Right hindlimb (tissue), 1 donor: ENCODE results near the gene SF3B1.
"Not testable (repeated sequence)": the region's sequence is repeated elsewhere in the genome, so short reads cannot be mapped to it uniquely, and the experiment has no call there.

Source experiments
- DNase-seq: peaks from one replicate; pipeline ENCODE4 v3.0.0-alpha.2; 2018

Gene SF3B1, protein sequence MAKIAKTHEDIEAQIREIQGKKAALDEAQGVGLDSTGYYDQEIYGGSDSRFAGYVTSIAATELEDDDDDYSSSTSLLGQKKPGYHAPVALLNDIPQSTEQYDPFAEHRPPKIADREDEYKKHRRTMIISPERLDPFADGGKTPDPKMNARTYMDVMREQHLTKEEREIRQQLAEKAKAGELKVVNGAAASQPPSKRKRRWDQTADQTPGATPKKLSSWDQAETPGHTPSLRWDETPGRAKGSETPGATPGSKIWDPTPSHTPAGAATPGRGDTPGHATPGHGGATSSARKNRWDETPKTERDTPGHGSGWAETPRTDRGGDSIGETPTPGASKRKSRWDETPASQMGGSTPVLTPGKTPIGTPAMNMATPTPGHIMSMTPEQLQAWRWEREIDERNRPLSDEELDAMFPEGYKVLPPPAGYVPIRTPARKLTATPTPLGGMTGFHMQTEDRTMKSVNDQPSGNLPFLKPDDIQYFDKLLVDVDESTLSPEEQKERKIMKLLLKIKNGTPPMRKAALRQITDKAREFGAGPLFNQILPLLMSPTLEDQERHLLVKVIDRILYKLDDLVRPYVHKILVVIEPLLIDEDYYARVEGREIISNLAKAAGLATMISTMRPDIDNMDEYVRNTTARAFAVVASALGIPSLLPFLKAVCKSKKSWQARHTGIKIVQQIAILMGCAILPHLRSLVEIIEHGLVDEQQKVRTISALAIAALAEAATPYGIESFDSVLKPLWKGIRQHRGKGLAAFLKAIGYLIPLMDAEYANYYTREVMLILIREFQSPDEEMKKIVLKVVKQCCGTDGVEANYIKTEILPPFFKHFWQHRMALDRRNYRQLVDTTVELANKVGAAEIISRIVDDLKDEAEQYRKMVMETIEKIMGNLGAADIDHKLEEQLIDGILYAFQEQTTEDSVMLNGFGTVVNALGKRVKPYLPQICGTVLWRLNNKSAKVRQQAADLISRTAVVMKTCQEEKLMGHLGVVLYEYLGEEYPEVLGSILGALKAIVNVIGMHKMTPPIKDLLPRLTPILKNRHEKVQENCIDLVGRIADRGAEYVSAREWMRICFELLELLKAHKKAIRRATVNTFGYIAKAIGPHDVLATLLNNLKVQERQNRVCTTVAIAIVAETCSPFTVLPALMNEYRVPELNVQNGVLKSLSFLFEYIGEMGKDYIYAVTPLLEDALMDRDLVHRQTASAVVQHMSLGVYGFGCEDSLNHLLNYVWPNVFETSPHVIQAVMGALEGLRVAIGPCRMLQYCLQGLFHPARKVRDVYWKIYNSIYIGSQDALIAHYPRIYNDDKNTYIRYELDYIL

DNA sequence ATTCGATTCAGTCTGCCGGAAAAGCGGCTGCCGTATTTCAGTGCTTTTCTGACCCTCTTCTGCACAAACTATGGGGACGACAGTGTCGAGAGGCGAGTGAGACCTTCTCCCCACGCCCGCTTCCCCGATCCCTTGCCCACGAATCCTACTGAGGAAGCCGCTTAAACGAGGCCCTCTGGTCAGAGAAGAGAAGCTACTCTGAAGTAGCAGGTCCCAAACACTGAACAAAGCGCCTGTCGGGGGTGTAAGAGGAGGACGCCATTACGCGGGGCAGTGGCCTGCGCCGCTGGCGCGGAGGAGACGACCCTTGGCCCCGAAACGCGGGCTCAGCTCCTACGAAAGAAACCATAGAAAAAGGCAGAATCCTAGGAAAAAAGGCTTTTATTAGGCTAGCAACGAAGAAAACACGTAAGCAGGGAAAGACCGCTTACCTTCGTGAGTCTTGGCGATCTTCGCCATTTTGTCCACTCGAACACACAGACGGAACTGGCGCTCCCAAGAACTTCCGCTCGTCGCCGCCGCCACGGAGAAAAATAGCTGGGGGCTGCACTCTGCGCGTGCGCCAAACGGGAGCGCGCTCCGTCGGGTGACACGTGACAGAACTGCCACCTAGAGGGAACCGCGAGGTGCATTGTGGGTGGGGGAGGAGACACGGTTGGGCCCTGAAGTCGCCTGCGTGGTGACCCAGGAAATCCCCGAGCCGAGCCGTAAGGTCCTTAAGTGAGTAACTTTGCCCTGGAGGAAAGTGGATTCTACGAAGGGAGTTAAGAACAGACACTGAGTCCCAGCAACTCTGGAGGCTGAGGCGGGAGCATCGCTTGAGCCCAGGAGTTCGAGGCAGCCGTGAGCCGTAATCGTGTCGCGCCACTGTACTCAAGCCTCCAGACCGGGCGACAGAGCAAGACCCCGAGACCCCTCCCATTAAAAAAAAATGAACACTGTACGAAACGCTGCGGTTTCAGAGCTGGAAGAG is at the start of gene SF3B1:
TSS of gene SF3B1 (minus strand) at position 488 of the 973 bp plus-strand sequence. CDS start at position 459, 29 bp downstream.
- peak; percentile 99 for DNase-seq

DNA sequence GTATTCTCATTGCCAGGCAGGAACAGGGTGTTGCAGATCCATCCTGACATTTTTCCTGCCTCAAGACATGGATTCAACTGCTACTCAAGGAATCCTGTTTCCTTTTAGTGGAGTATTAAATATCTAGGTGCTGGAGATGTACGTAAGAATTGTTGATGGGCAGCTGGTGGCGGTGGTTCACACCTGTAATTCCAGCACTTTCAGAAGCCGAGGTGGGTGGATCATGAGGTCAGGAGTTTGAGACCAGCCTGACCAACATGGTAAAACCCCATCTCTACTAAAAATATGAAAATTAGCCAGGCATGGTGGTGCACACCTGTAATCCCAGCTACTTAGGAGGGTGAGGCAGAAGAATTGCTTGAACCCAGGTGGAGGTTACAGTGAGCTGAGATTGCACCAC is 49.4 kb upstream of the SF3B1 start:
- DNase-seq, result not testable (repeated sequence)

DNA sequence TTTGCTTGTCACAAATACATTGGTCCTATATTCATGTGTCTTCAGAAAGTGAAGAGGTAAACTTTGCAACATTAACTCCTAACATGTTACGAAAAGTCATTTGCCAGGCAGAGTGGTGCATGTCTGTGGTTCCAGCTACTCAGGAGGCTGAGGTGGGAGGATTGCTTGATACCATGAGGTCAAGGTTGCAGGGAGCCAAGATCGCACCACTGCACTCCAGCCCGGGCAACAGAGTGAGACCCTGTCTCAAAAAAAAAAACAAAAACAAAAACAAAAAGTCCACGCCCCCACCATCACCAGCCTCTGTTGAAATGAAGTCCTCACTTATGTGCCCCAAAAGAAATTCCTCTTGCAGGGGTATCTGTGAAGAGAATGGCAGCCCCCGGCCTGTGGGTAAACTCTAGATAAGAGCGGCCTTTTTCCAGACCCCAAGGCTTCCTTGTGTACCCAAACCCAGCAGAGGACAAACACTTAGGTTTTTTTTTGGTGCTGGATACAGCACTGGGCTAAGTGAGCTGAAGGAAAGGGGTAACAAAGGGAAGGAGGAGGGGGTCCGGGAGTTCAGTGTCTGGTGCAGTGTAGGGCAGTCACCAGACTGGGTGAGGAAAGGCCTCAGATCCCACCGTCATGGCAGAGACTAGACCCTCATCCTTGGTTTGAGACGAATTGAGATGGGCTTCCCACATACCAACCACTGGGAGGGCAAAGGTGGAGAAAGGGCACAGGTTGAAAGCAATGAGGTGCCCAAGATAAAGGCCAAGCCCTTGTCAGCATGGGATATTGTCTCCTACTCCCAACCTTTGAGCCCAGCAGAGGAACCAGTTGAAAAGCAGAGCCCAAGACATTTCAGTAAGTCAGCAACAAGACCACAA is 45.6 kb upstream of the SF3B1 start:
- DNase-seq, result no peak

DNA sequence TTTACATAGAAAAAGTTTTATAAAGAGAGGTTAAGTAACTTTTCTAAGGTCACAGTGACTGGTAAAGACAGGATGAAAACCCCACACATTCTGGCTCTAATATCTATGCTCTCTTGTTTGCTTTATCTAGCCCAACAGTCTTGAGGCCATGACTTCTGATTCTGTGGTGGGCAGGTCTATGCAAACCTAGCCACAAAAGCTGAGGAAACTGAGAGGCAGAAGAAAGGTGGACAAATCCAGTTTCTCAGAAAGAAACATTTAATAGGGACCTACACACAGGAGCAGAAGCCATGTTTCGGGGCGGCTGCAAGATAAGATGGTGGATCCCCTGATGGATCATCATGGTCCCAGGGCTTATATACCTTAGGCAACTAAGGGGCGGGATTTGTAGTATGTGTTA is 43.0 kb upstream of the SF3B1 start:
- no peak for DNase-seq

DNA sequence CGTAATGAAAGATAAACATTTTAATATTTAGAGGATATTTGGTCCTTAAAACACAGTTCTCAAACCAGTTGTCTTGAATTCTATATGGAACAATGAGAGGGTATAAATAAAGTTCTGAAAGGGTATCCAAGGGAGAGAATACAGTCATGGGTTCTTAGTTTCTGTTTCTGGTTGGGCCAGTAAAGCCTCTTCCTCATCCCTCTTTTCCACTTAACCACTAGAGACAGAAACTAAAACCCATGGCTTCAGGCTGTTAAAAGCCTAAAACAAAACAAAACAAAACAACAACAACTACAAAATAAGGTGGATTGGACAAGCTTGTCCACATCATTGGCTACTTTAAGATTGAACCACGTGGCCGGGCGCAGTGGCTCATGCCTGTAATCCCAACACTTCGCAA is 37.3 kb upstream of the SF3B1 start:
- no peak for DNase-seq

DNA sequence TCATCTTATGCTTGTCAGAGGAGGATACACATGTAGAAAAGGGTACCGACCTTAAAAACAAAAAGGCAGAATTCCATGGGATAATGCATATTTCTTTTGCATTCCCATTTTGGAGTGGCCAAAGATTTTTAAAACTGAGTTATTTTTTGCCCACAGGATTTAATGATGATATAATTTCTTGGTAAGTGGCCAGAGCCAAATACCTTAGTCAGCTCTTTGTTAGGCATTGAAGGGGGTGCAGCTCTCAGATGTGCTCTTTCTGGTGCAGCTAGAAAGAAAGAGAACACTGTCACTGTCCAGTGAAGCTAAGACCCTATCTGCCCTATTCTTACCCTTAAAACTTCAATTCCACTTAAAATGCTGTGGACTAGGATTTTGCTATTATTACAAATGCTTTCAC is 29.3 kb upstream of the SF3B1 start:
- no peak for DNase-seq

DNA sequence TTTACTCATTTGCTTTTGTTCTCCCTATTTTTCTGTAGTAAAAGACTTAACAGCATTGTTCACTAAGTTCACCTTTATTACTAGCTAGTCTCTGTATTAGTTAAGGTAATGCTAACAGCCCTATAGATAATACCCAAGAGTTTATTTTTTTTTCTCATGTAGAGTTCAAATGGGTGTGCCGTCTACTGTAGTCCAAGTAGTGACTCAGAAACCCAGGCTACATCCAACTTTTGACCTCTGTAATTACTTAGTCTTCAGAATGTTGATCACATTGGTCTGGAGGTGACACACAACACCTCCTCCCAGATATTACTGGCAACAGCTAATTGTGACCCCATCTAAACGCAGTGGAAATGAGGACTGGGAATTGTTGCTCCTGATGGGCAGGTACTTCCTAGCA is 26.2 kb upstream of the SF3B1 start:
- DNase-seq, result no peak

DNA sequence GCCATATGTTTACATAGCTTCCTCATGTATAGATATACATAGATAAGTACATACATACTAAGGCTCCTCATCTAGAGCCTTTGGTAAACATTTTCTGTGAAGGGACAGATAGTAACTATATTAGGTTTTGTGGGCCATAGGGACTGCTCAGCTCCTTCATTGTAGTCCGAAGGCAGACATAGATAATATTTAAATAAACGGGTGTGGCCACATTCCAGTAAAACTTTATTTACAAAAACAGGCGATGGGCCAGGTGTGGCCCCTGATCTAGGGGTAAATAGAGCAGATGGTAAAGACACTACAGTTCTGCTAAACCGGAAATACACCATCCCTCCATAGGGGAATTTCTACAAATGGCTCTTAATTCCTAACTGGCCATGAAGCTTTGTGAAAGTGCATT is 25.8 kb upstream of the SF3B1 start:
- no peak for DNase-seq

DNA sequence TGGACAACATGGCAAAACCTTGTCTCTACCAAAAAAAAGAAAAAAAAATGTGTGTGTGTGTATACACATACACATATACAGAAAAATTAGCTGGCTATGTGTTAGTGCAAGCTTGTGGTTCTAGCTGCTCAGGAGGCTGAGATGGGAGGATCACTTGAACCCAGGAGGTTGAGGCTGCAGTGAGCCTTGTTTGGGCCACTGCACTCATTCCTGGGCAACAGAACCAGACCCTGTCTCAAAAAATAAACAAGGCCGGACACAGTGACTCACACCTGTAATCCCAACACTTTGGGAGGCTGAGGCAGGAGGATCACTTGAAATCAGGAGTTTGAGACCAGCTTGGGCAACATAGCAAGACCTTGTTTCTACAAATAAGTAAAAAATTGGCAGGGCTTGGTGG is 20.6 kb upstream of the SF3B1 start:
- no peak for DNase-seq

DNA sequence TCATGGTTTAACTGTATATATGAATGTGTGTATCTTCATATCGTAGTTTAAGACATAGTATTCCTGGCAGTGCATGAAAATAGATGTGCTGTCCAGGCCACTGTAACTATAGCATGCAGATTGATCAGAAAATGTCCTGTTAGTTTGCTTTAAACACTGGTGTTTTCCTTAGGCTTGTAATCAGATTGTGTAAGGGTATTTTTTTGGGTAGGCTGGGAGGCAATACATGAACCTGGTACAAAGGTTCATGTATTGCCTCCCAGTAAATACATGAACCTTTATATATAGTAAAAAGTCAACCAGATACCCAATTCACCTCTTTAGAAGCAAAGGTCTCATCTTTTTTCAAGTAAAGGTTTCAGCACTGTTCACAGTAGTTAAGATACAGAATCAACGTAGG is 20.1 kb upstream of the SF3B1 start:
- DNase-seq, result no peak

DNA sequence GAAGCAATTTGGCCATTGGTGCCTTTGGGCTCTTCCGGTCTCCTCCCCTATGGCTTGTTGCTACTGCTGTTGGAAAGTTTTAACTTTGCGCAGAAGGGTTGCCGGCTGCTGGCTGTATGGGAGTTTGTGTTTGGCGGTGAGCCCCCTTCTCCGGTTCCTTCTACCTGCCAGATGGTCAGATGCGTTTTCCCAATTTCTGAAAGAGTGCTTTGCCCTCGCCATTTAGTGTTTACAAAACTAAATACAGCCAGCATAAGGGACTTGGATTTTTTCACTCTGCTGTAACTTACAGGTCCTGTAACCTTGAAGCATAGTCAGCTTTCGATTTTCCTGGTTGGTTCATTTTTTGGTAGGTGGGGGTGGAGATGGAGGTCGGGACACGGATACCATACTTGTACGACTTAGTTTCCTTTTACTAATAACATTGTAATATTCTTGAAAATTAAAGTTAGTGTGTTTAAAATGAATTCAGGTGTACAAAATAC is 19.1 kb upstream of the SF3B1 start:
- DNase-seq, result peak; percentile 83

DNA sequence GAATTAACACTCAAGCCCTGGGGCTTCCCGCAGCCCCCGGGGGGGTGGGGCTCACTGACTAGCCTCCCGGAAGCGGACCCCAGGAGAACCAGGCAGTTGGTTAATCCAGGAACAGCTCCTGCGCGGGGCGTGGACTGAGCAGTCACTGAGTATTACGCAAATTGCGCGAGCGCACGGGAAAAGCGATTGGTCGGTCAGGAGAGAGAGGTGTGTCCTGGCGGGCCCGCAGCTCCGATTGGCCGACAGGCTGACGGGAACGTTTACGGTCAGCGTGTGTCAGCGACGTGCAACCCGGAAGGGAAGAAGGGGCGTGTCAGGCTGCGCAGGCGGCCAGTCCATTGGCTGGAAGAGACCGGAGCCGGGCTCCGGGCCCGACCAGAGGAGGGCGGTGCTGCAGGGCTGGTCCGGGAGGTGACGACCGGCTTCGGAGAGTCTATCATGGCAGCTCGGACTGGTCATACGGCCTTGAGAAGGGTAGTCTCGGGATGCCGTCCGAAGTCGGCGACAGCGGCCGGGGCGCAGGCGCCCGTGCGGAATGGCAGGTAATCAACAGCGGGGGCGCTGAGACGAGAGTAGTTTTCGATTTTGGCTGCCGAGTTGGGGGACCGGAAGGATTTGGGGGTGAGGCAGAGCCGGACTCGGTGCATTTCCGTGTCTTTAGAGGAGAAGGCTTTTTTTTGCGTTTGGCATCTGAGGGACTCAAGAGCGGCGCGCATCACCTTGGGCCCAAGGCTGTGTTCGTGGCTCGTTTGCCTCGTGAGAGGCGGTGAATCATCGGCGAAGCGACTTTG is 18.5 kb upstream of the SF3B1 start, which contains the start of gene COQ10B:
TSS of gene COQ10B (plus strand) at position 430 of the 791 bp plus-strand sequence. CDS start at position 439, 9 bp downstream.
- DNase-seq, result peak; percentile 100

DNA sequence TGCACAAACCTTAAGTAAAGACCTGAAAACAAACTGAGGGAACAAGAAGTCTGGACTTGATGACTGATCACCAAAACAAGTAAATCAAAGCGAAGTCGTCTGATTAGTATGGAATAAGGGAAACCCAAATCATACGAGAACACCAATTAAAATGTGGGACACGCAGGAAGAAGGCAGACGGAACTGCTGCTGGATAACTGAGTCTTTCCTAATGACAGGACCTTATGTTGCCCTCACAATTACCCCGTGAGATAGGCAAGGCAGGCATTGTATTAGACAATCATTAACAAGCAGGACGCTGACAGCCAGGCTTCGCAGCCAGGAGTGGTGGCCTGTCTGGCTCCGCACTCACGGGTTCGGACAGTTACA is 17.9 kb upstream of the SF3B1 start:
- DNase-seq, result no peak

DNA sequence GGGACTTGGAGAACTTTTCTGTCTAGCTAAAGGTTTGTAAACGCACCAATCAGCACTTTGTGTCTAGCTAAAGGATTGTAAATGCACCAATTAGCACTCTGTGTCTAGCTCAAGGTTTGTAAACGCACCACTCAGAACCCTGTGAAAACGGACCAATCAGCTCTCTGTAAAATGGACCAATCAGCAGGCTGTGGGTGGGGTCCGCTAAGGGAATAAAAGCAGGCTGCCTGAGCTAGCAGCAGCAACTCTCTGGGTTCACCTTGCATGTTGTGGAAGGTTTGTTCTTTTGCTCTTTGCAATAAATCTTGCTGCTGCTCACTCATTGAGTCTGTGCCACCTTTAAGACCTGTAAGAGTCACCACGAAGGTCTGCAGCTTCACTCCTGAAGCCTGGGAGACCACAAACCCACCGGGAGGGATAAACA is 16.1 kb upstream of the SF3B1 start:
- DNase-seq, result not testable (repeated sequence)

DNA sequence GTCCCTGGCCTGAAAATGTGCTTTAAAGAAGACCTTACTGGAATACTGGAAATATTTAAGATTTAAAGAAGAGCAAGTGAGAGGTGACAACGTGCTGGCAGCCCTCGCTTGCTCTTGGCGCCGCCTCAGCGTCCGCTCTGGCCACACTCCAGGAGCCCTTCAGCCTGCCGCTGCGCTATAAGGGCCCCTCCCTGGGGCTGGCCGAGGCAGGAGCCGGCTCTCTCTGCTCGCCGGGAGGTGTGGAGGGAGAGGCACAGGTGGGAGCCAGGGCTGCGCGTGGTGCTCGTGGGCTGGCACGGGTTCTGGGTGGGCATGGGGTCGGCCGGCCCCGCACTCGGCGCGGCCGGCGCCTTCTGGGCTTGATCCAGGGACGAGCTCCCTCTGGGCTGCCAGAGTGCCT is 15.6 kb upstream of the SF3B1 start:
- DNase-seq, result no peak

DNA sequence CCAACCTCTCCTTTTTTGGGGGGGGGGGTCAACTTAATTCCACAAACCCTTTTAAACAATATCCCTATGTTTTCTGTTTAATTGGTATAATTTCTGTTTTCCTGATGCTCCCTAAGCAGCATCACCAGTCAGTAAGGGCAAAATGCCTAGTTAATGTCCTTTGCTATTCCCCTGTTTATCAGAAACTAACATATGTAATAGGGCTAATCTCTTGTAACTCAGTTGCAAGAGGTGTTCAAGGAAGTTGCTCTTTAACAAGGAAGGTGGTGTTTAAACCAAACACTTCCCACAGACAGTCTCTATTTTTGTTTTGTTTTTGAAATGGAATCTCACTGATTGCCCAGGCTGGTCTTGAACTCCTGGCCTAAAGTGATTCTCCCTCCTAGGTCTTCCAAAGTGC is 12.0 kb upstream of the SF3B1 start:
- DNase-seq, result no peak

DNA sequence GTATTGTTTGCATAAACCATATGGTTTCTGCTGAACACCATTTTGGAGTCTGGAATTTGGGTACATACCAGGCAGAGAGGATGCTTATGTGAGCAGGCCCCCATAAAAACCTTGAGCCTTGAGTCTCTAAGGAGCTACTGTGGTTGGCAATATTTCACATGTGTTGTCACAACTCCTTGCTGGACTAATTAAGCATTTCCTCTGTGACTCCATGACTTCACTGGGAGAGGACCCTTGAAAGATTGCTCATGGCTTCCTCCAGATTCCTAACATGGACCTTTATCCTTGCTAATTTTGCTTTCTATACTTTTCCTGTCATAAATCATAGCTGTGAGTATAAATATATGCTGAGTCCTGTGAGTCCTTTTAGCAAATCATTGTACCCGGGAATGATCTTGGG is 10.9 kb upstream of the SF3B1 start:
- no peak for DNase-seq

DNA sequence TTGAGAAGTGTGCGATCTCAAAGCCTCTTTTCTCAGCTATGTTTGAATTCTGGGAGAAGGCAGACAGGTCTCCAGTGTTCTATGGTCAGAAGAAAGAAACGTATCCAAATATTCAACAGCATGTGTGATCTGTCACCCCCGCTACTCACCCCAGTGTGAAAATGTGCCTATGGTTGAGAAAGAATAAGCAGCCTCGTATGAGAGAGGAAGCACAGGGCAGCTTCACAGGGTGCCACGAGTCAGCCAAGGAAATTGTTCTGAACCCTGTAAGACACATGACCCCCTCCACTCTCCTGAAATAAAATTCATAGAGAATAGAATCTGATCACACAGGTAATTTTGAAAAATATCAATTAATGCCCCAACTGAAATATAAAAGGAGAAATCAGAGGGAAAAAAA is 8.0 kb upstream of the SF3B1 start:
- DNase-seq, result no peak

DNA sequence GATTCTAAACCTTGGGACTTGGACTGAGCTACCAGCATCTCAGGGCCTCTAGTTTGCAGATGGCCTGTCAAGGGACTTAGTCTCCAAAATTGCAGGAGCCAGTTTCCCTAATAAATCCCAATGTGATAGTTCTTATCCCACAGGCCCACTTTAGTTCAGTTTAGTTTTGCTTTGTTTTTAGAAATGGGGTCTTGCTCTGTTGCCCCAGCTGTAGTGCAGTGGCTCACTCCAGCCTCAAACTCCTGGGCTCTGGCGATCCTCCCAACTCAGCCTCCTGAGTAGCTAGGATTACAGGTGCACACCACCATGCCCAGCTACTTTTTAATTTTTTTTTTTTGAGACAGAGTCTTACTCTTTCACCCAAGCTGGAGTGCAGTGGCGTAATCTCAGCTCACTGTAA is 2.6 kb upstream of the SF3B1 start:
- DNase-seq, result no peak
